ENCODE measurements around the gene USF3.
A peak's percentile ranks its signal among the peaks of the same experiment; 100 is the strongest.

The USF3 gene

GRCh38 chr3:113696658-113697499 lies 437 bp upstream of the USF3 start:
- DNase-seq = peak; percentile 97 to 100

GRCh38 chr3:113695431-113695785 lies 1.0 kb downstream of the USF3 start:
- no peak for DNase-seq

GRCh38 chr3:113690482-113690881 lies 6.0 kb downstream of the USF3 start:
- no peak for DNase-seq

GRCh38 chr3:113685956-113686721 lies 10.3 kb downstream of the USF3 start:
- no peak for DNase-seq

GRCh38 chr3:113685124-113685523 lies 11.3 kb downstream of the USF3 start:
- DNase-seq = no peak

GRCh38 chr3:113684271-113684819 lies 12.1 kb downstream of the USF3 start:
- no peak for DNase-seq

- DNase-seq = no peak
Measured at GRCh38 chr3:113678773-113679172, 17.7 kb downstream of the USF3 start.

- no peak for DNase-seq
Measured at GRCh38 chr3:113677737-113678136, 18.7 kb downstream of the USF3 start.

GRCh38 chr3:113676261-113676660 lies 20.2 kb downstream of the USF3 start:
- DNase-seq = no peak

GRCh38 chr3:113673593-113673992 lies 22.8 kb downstream of the USF3 start:
- no peak for DNase-seq

GRCh38 chr3:113668015-113668414 lies 28.4 kb downstream of the USF3 start:
- DNase-seq = no peak

GRCh38 chr3:113664523-113665094 lies 31.8 kb downstream of the USF3 start:
- no peak for DNase-seq

GRCh38 chr3:113663761-113664160 lies 32.7 kb downstream of the USF3 start:
- DNase-seq = no peak

GRCh38 chr3:113663324-113663750 lies 33.1 kb downstream of the USF3 start:
- DNase-seq = no peak

- DNase-seq = no peak
Measured at GRCh38 chr3:113662824-113663223, 33.6 kb downstream of the USF3 start.

GRCh38 chr3:113660896-113661295 lies 35.5 kb downstream of the USF3 start:
- no peak for DNase-seq

- no peak for DNase-seq
Measured at GRCh38 chr3:113660458-113660857, 36.0 kb downstream of the USF3 start.

- DNase-seq = no peak
Measured at GRCh38 chr3:113659996-113660395, 36.4 kb downstream of the USF3 start.

- no peak for DNase-seq
Measured at GRCh38 chr3:113659101-113659541, 37.3 kb downstream of the USF3 start.

- DNase-seq = no peak
Measured at GRCh38 chr3:113658107-113658506, 38.3 kb downstream of the USF3 start.

GRCh38 chr3:113654851-113655250 lies 41.6 kb downstream of the USF3 start:
- no peak for DNase-seq

GRCh38 chr3:113654310-113654709 lies 42.1 kb downstream of the USF3 start:
- DNase-seq = no peak

- DNase-seq = no peak
Measured at GRCh38 chr3:113649174-113649845, 47.1 kb downstream of the USF3 start.

Measured in SW 1271 (cell line).